HL-60/S4 (cell line): ENCODE data around the gene TBC1D20.
"Not testable (repeated sequence)": the region's sequence is repeated elsewhere in the genome, so short reads cannot be mapped to it uniquely, and the experiment has no call there.

Experiments used
- in situ Hi-C: fragments of 300-500 bp; cut with MboI; formaldehyde crosslinking; loops from 2 replicates; pipeline ENCODE4 v1.14.3; 2022; ENCODE audit warnings: low sequenced_read_pairs

The TBC1D20 gene

DNA sequence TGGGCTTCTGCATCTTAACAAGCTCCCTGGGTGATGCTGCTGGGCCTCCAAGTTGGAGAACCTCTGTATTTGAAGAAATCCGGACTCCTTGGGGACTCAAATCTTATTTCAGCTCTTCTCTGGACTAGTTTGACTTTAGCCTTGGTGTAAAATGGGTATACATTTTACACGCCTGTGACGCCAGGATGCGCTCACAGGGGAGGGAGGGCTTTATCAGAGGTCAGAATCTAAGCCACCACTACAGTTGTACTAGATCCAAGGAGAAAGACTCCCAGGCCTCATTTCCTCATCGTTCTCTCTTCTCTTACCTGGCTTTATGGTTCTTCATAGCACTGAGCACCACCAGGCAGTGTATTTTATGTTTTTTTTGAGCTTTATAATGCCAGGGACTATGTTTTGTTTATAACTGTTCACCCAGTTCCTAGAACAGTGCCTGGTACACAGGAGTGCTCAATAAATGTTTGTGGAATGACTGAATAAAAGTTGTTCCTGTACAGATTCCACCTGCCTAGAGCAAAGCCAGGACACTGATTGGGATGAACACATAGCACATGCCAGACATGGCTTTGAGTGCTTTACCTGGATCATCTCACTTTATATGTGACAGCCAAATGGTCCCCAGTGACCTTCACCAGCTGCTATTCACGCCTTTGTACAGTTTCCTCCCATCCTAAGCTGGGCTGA is 59.3 kb downstream of the TBC1D20 start:
- in situ Hi-C loops, result no loop called here

DNA sequence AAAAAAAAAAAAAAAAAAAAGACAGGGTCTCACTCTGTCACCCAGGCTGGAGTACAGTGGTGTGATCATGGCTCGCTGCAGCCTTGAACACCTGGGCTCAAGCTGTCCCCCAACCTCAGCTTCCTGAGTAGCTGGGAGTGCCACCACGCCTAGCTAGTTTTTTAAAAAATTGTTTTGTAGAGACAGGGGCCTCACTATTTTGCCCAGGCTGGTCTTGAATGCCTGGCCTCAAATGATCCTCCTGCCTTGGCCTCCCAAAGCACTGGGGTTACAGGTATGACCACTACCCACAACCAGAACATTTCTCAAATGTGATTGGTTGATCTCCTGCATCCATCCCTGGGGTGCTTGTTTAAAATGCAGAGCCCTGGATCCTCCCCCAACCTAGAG is 59.8 kb downstream of the TBC1D20 start:
- in situ Hi-C loops, result no loop called here

DNA sequence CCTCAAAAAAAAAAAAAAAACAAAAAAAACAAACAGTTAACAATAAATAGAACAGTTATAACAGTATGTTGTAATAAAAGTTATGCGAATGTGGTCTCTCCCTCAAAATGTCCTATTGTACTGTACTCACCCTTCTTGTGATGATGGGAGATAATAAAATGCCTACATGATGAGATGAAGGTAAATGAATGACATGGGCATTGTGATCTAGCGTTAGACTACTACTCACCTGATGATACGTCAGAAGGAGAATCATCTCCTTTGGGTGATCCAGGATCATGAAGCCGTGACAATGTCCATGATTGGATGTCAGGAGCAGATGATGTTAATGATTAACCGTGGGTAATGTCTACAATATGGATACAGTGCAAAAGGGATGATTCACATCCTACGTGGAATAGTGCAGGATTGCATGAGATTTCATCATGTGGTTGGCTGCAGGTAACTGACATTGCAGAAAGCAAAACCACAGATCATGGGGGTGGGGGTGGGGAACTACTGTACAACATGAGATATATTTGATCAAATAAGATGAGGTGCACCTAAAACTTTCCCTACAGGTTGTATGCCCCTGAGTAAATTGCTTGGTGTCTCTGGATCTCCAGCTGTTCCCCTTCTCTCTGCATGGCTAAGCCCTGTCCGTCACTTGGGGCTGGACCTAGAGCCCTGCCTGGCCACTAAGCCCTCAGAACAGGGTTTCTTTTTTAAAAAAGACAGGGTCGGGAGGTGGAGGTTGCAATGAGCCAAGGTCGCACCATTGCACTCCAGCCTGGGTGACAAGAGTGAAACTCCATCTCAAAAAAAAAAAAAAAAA is 60.4 kb downstream of the TBC1D20 start:
- in situ Hi-C loops, result no loop called here

DNA sequence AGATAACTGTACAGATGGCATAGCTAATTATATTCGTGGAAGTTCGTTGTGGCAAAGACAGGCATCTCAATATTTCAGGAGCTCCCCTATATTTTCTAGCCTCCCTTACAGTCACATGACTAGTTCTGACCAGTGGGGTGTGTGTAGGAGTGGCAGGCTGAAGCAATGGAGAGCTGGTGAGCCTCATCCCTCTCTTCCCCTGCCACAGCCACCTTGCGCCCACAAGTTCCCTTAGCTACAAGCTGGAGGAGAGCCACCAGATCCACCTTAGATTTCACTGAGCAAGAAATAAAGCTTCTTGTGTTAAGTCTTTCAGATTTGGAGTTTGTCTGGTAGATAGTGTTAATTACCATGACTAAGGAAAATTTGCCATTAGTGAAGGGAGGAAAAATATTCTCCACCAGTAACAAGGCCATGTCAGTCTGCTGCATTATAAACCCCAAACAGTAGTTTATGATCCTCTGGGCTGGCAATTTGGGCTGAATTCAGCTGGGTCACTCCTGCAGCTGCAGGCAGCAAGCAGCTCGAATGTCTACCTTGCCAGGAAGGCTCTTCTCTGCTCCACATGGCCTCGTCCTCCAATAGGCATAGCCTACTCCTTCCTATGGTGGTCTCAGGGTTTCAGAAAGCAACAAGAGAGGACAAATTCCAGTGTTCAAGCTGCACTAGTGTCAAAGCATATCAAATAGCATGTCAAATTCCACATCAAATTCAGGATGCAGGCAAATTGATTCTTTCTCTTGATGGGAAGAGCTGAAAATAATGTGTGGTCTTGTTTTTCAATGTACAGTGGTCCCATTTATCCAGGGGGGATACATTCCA is 61.7 kb downstream of the TBC1D20 start:
- in situ Hi-C loops, result no loop called here

DNA sequence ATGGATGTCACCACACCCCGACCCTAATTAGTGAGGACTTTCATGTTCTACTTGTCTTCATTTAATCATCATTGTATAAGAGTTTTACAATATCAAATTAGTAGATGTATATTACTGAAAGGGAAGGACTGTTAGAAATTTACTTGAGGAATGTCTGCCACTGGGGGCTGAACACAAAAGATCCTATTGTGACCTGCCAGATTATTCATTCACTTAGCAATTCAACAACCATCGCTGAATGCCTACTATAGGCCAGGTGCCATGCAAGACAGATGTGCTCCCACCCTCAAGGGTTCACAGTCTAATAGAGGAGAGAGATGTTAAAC is 62.2 kb downstream of the TBC1D20 start:
- in situ Hi-C loops, result no loop called here

DNA sequence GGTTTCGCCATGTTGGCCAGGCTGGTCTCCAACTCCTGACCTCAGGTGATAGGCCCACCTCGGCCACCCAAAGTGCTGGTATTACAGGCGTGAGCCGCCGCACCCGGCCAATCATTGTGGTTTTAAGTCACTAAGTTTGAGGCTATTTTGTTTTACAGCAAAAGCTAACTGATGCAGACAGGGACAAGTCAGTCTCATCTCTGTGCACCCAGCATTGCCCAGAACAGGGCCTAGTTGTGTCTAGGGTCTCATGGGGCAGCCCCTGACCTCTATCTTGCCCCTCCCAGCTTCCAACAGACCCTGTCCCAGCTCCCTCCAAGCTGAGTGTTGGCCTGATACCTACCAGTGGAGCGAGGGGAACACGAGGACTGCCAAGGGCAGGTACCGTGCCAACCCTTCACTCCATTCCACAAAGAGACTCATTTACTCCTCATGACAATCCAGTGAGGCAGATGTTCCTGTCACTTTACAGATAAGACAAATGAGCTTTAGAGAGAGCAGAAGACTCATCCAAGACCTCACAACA is 63.1 kb downstream of the TBC1D20 start:
- in situ Hi-C loops, result no loop called here

DNA sequence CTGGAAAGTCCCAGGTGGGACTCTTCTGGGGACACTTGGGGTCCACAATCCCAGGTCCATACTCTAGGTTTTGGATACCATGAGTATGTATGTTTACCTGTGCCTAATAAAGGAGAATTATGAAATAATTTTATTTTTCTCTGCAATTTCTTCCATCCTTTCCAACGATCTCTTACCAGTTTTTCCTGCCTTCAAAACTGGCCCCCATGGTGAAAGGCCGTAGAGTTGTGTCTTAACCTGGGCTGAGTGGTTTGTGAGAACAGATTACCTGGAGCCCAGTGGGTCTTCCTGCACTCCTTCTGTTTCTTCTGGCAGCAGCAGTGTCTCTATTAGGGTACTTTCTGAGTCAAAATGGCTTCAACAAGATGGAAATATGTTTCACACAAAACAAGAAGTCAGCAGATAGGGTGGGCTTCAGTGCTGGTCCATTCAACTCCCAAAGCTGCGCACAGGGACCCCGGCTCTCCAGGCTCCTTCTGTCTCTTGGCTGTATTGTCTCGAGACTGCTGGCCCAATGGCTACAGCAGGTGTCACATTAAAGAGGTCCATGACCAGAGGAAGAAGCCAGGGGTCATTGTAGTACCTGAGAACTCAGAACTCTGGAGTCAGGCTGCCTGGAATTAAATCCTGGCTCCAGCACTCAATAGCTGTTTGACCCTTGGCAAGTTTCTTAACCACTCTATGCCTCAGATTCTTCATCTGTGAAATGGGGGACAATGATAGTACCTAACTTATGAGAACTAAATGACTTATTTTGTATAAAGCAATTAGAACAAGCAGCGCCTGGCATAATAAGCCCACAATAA is 64.7 kb downstream of the TBC1D20 start:
- in situ Hi-C loops, result no loop called here

DNA sequence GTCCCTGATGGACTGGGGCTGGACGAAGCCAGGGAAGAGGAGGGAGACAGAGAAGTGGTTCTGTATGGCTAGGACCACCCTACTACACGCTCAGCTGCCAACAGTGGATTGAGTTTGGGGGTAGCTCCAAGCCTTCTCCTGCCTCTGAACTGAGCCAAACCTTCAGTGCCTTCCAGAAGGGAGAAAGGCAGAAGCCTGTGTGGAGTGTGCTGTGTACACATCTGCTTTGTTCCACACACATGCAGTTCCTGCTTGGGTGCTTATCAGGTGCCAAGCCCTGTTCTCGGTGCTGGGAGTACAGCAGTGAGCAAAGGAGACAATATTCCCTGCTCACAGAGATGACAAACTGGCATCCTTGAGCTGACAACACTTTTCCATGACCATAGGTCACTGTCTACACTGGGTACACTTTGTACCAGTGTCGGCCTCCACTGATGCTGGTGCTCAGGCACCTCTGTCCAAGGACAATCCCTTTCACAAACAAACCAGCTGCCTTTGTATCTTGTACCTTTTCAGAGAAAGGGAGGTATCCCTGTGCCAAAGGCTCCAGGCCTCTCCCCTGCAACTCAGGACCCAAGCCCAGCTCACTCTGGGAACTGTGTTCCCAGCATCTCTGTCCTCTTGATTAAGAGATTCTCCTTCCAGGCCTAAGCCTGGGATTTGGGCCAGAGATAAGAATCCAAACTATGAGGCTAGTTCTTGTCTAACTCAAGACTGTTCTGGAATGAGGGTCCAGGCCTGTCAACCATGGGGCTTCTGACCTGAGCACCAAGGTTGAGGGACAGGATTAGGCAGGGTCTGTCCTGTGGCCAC is 65.5 kb downstream of the TBC1D20 start:
- in situ Hi-C loops, result no loop called here

DNA sequence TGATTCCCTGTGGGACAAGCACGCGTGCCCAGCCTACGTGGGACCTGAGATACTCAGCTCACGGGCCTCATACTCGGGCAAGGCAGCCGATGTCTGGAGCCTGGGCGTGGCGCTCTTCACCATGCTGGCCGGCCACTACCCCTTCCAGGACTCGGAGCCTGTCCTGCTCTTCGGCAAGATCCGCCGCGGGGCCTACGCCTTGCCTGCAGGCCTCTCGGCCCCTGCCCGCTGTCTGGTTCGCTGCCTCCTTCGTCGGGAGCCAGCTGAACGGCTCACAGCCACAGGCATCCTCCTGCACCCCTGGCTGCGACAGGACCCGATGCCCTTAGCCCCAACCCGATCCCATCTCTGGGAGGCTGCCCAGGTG is 66.1 kb downstream of the TBC1D20 start:
- in situ Hi-C loops, result no loop called here

DNA sequence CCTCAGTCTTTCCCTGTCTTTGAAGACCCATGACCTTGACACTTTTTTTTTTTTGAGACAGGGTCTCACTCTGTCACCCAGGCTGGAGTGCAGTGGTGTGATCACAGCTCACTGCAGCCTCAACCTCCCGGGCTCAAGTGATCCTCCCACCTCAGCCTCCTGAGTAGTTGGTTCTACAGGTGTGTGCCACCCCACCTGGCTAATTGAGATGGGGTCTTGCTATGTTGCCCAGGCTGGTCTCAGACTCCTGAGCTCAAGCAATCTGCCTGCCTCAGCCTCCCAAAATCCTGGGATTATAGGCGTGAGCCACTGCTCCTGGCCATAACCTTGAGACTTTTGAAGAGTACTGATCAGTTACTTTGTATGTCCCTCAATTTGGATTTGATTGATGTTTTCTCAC is 69.0 kb downstream of the TBC1D20 start:
- in situ Hi-C loops, result not testable (repeated sequence)

DNA sequence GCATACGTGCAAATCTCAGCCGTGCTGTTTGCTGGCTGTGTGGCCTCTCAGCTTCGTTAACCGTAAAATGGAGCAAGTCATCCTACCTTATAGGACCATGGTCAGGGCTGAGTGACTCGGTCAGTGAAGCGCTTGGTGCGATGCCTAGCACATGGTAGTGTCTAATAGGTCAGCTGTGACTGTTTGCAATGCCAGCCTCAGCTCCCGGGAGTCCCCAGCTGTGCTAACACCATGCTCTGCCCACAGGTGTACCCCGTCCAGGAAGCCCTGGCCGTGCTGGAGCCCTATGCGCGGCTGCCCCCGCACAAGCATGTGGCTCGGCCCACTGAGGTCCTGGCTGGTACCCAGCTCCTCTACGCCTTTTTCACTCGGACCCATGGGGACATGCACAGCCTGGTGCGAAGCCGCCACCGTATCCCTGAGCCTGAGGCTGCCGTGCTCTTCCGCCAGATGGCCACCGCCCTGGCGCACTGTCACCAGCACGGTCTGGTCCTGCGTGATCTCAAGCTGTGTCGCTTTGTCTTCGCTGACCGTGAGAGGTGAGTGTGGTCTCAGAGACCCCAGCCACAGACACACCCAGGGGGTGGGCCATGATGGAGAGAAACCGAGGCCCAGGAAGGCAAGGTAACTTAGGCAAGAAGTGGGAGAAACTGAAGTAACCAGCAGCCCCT is 71.2 kb downstream of the TBC1D20 start:
- in situ Hi-C loops, result no loop called here

DNA sequence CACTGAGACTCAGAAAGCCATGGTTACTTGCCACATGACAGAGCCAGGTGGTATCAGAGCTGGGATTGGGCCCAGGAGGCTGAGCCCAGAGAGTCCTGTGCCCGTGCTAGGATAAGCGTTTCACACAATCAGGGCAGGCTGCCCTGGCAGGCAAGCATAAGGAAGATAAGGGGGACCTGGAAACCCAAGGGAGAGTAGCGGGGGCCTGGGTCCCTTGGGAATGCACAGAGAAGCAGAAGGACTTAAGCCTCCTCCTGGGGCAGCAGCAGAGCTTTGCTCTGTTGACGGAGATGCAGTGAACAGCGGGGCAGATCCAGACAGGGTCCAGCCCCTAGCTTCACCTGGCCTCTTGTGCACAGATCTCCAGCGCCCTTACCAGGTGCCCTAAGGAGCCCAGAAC is 73.1 kb downstream of the TBC1D20 start:
- in situ Hi-C loops, result no loop called here

DNA sequence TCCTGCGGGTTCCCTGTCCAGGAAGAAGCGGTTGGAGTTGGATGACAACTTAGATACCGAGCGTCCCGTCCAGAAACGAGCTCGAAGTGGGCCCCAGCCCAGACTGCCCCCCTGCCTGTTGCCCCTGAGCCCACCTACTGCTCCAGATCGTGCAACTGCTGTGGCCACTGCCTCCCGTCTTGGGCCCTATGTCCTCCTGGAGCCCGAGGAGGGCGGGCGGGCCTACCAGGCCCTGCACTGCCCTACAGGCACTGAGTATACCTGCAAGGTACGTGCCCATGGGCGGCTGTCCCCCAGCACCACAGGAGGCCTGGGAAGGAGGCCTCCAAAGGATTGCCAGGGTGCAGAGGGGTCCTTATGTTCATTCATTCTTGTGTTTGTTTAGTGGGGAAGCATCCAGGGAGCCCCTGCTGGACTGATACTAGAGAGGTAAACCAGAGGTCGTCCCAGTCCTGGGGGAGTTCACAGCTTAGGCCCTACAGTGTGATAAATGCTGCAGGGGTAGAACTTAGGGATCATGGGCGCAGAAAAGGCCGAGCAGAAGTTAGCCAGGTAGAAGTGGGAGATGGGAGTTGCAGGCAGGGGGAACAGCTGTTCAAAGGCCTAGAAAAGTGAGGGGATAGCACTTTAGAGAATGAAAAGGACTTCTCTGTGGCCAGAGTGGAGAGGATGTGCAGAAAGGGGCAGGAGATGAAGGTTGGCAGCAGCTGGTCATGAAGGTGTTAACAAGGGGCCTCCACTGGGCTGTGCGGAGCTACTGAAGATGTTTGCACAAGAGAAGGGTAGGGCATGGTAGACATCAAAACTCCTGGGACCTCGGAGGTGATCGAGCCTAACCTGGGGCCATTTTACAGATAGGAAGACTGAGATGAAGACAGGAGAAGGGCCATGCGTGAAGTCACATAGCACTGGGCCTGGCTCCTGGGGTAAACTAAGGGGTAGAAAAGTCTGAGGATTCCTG is 74.0 kb downstream of the TBC1D20 start:
- in situ Hi-C loops, result no loop called here

DNA sequence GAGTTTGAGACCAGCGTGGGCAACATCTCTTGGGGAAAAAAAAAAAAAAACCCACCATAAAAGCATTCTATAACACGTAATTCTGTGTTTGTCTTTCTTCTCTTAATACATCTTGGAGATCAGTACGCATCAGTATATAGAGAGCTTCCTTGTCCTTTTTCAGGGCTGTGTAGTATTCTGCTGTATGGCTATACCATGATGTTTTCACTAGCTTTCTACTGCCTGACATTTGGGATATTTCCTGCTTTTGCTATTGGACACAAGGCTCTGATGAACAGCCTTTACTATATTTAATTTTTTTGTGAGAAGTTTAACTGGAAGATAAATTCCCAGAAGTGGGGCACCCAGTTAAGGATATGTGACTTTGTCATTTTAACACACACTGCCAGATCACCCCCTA is 74.8 kb downstream of the TBC1D20 start:
- in situ Hi-C loops, result no loop called here

DNA sequence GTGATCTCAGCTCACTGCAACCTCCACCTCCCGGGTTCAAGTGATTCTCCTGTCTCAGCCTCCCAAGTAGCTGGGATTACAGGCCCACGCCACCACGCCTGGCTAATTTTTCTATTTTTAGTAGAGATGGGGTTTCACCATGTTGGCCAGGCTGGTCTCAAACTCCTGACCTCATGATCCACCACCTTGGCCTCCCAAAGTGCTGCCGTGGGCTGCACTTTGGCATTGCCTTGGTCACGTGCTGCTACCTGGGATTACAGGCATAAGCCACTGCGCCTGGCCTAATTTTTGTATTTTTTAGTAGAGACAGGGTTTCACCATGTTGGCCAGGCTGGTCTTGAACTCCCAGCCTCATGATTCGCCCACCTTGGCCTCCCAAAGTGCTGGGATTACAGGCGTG is 75.7 kb downstream of the TBC1D20 start:
- in situ Hi-C loops, result not testable (repeated sequence)
